Thymus (tissue), 11 donors: ENCODE measurements around the gene PDCD6IP. TPM values are rescaled to one million over a fixed set of nuclear protein-coding genes. Genes with fewer than 3 reads are reported as not detected.

Experiments used
- DNase-seq, 9 donors: peaks; one replicate each; pipeline ENCODE4 v3.0.0-alpha.2; 2013; ENCODE audit warnings: low spot score in 9 of 9, low read depth in 6 of 9, missing footprints in 1 of 9
- H3K27ac ChIP-seq, 2 donors: one replicate each; pipeline ENCODE4 v1.5.1; 2013; ENCODE audit warnings: control low read depth in 1 of 2, low read depth in 1 of 2, low read length in 1 of 2, mild to moderate bottlenecking in 1 of 2, moderate library complexity in 1 of 2
- H3K27me3 ChIP-seq, 2 donors: one replicate each; pipeline ENCODE4 v1.5.1; 2013; ENCODE audit warnings: low read length in 1 of 2; ENCODE audit not compliant: control insufficient read depth in 2 of 2, insufficient read depth in 1 of 2
- H3K36me3 ChIP-seq, 2 donors: one replicate each; pipeline ENCODE4 v1.5.1; 2013; ENCODE audit warnings: low read length in 1 of 2, mild to moderate bottlenecking in 1 of 2, moderate library complexity in 1 of 2; ENCODE audit not compliant: control insufficient read depth in 2 of 2, insufficient read depth in 2 of 2
- H3K4me1 ChIP-seq, 2 donors: one replicate each; pipeline ENCODE4 v1.5.1; 2013; ENCODE audit warnings: low read length in 2 of 2; ENCODE audit not compliant: control insufficient read depth in 2 of 2, insufficient read depth in 2 of 2
- H3K4me3 ChIP-seq, 2 donors: one replicate each; pipeline ENCODE4 v1.5.1; 2013; ENCODE audit warnings: low read length in 2 of 2, control low read depth in 1 of 2, mild to moderate bottlenecking in 1 of 2
- H3K9me3 ChIP-seq, 2 donors: one replicate each; pipeline ENCODE4 v1.5.1; 2013; ENCODE audit warnings: low read length in 1 of 2, mild to moderate bottlenecking in 1 of 2; ENCODE audit not compliant: control insufficient read depth in 2 of 2, insufficient read depth in 1 of 2
- WGBS: extraction: QIAGEN DNeasy Blood & Tissue Kit; methylation state at CpG from one replicate; pipeline ENCODE4 v1.1.7; 2013; 5-methylcytosine and 5-hydroxymethylcytosine counted together
- polyA plus RNA-seq: library from polyadenylated mRNA; stranded (reverse); fragments of 200-250 nt; gene quantifications from one replicate; pipeline ENCODE4 v1.2.3, GENCODE V29; 2013
- total RNA-seq: library from RNA; stranded (reverse); fragments of 120-200 nt; gene quantifications from one replicate; pipeline ENCODE4 v1.2.4, GENCODE V29; 2013
- donor health status: healthy.

Gene PDCD6IP
- total and polyA plus RNA-seq, 2 donors: 62.9 to 68.5 TPM

GRCh38 chr3:33900809-33901505 is 102.5 kb downstream of the PDCD6IP start:
- no peaks in the 10 kb centered on the region for H3K36me3 ChIP-seq
- no peaks in the 10 kb centered on the region for H3K4me1 ChIP-seq
- no peak overlapping the region for H3K27ac ChIP-seq
- WGBS: 95% methylated on average over 11 of the region's 11 CpGs
- H3K4me3 ChIP-seq: no peak overlapping the region
- no peaks in the 10 kb centered on the region for H3K27me3 ChIP-seq
- no peak for DNase-seq
- peaks cover 0 to 4% of the 10 kb centered on the region in 2 donors for H3K9me3 ChIP-seq

- 94% methylated on average over 6 of the region's 6 CpGs for whole genome bisulfite sequencing
- peaks cover 0 to 4% of the 10 kb centered on the region in 2 donors for H3K9me3 ChIP-seq
- no peak for DNase-seq
- no peaks in the 10 kb centered on the region for H3K27me3 ChIP-seq
- H3K4me3 ChIP-seq: no peak overlapping the region
- no peaks in the 10 kb centered on the region for H3K4me1 ChIP-seq
- no peak overlapping the region for H3K27ac ChIP-seq
- no peaks in the 10 kb centered on the region for H3K36me3 ChIP-seq
Observed at GRCh38 chr3:33901862-33902563, 103.6 kb downstream of the PDCD6IP start.

GRCh38 chr3:33904730-33905129 is 106.3 kb downstream of the PDCD6IP start:
- Histone ChIP-seq H3K4me3 (no peak overlapping the region), H3K9me3 (peaks cover 0 to 4% of the 10 kb centered on the region in 2 donors), H3K27me3 (no peaks in the 10 kb centered on the region), H3K36me3 (no peaks in the 10 kb centered on the region), H3K27ac (no peak overlapping the region), H3K4me1 (no peaks in the 10 kb centered on the region)
- WGBS: 95% methylated on average over 3 of the region's 3 CpGs
- DNase-seq: no peak

GRCh38 chr3:33908250-33908851 is 109.9 kb downstream of the PDCD6IP start:
- Histone ChIP-seq H3K27me3 (no peaks in the 10 kb centered on the region), H3K4me1 (no peaks in the 10 kb centered on the region), H3K36me3 (no peaks in the 10 kb centered on the region), H3K4me3 (no peak overlapping the region), H3K9me3 (peaks cover 0 to 4% of the 10 kb centered on the region in 2 donors), H3K27ac (no peak overlapping the region)
- DNase-seq: no peak
- WGBS: 96% methylated on average over 4 of the region's 4 CpGs

- Histone ChIP-seq H3K4me3 (no peak overlapping the region), H3K36me3 (no peaks in the 10 kb centered on the region), H3K4me1 (peaks cover 0 to 2% of the 10 kb centered on the region in 2 donors), H3K9me3 (no peaks in the 10 kb centered on the region), H3K27me3 (no peaks in the 10 kb centered on the region), H3K27ac (no peak overlapping the region)
- 99% methylated on average over 5 of the region's 5 CpGs for WGBS
- no peak for DNase-seq
Observed at GRCh38 chr3:33909547-33909946, 111.1 kb downstream of the PDCD6IP start.

GRCh38 chr3:33910031-33910430 is 111.6 kb downstream of the PDCD6IP start:
- 98% methylated on average over 2 of the region's 2 CpGs for WGBS
- H3K9me3 ChIP-seq: no peaks in the 10 kb centered on the region

GRCh38 chr3:33911525-33912322 is 113.3 kb downstream of the PDCD6IP start:
- H3K27me3 ChIP-seq: no peaks in the 10 kb centered on the region
- H3K27ac ChIP-seq: no peak overlapping the region
- peaks cover 0 to 10% of the 10 kb centered on the region in 2 donors for H3K4me1 ChIP-seq
- WGBS: 97% methylated on average over 4 of the region's 4 CpGs
- no peaks in the 10 kb centered on the region for H3K9me3 ChIP-seq
- no peak for DNase-seq
- no peak overlapping the region for H3K4me3 ChIP-seq
- no peaks in the 10 kb centered on the region for H3K36me3 ChIP-seq

More at GRCh38 chr3:33910031-33910430, 111.6 kb downstream of the PDCD6IP start:
- Histone ChIP-seq H3K27ac (no peak overlapping the region), H3K4me3 (no peak overlapping the region), H3K36me3 (no peaks in the 10 kb centered on the region), H3K27me3 (no peaks in the 10 kb centered on the region), H3K4me1 (peaks cover 0 to 2% of the 10 kb centered on the region in 2 donors)
- DNase-seq: no peak

GRCh38 chr3:33914212-33914611 is 115.8 kb downstream of the PDCD6IP start:
- H3K36me3 ChIP-seq: no peaks in the 10 kb centered on the region
- no peak overlapping the region for H3K27ac ChIP-seq
- H3K4me1 ChIP-seq: peaks cover 2 to 17% of the 10 kb centered on the region in 2 donors
- DNase-seq: no peak
- H3K4me3 ChIP-seq: no peak overlapping the region
- H3K9me3 ChIP-seq: no peaks in the 10 kb centered on the region
- H3K27me3 ChIP-seq: no peaks in the 10 kb centered on the region
- 90% methylated on average over 2 of the region's 2 CpGs for WGBS
